Chondrocyte (in vitro differentiated cells): Measurements from ENCODE around the gene CFAP97D1. TPM values are rescaled to one million over a fixed set of nuclear protein-coding genes. Genes with fewer than 3 reads are reported as not detected.

Experiments used
- DNase-seq: peaks from one replicate; pipeline ENCODE4 v3.0.0; 2021; ENCODE audit warnings: mixed read lengths, low spot score
- H3K27ac Mint-ChIP-seq: one replicate; pipeline ENCODE4 v1.8.0; 2021; ENCODE audit warnings: mild to moderate bottlenecking, moderate library complexity, mixed read lengths; ENCODE audit not compliant: unreplicated experiment
- H3K27me3 Mint-ChIP-seq: 2 replicates; pipeline ENCODE4 v1.8.0; 2021; ENCODE audit warnings: low read depth, mixed read lengths
- H3K36me3 Mint-ChIP-seq: 2 replicates; pipeline ENCODE4 v1.8.0; 2021; ENCODE audit warnings: low read depth, mixed read lengths
- H3K4me1 Mint-ChIP-seq: 2 replicates; pipeline ENCODE4 v1.8.0; 2021; ENCODE audit warnings: low read depth, mild to moderate bottlenecking, mixed read lengths
- H3K4me3 Mint-ChIP-seq: one replicate; pipeline ENCODE4 v1.8.0; 2021; ENCODE audit warnings: mild to moderate bottlenecking, moderate library complexity, mixed read lengths; ENCODE audit not compliant: unreplicated experiment
- H3K9me3 Mint-ChIP-seq: 2 replicates; pipeline ENCODE4 v1.8.0; 2021; ENCODE audit warnings: low read depth, mixed read lengths
- total RNA-seq: library from RNA; stranded (reverse); gene quantifications from 3 replicates; pipeline ENCODE4 v1.2.1, GENCODE V29; 2021
- TF ChIP-seq, protein P1 (sequence below): fragments of 200-600 bp; sonication (generic); IDR thresholded peaks from 2 replicates; pipeline ENCODE4 v1.5.0; 2021; ENCODE audit warnings: antibody characterized with exemption, mild to moderate bottlenecking, moderate library complexity

Gene CFAP97D1
- total RNA-seq, 1 donor from 2014 or later, result not detected

DNA sequence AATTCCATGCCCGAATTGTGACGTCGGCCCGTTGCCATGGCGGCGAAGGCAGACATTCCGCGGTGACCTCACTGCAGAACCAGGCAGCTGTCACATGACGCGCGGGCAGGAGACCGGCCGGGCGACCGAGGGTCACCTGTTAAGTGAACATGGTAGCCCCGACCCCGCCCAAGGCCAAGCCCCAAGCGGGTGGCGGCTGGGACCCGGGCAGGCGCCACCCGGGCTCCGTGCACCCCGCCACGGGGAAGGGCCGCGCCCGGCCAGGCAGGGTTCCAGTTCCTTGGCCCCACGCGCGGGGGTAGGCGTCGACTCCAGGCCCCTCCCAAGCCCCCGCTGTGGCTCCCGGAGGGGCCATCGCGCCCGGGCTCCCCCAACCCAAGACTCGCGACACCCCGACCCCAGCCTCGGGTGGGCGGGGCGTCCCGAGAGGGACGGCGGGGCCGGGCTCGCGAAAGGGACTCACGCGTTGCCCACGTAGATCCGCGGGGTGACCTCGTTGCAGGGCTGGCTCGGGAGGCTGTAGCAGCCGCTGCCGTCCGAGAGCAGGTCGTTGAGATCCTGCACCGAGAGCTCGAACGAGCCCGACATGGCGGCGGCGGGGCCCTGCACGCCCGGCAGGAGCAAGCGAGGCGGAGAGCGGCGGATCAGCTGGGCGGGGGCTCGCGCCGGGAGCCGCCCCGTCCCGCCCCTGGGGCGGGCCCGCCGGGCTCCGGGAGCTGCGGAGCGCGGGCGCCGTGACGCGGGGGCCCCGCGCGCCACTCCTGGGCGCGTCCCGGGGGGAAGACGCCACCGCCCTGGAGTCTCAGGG, 1.7 kb upstream of the CFAP97D1 start, which contains the start of gene DUSP3:
DUSP3 (minus strand) TSS at position 641 of the 808 bp plus-strand sequence; CDS start at position 588, 53 bp downstream.
- peaks cover 12% of the 10 kb centered on the region for H3K36me3 Mint-ChIP-seq
- H3K9me3 Mint-ChIP-seq, result no peaks in the 10 kb centered on the region
- H3K4me3 Mint-ChIP-seq, result peak within 1 kb of the TSS; percentile 81
- TF ChIP-seq, protein P1, sequence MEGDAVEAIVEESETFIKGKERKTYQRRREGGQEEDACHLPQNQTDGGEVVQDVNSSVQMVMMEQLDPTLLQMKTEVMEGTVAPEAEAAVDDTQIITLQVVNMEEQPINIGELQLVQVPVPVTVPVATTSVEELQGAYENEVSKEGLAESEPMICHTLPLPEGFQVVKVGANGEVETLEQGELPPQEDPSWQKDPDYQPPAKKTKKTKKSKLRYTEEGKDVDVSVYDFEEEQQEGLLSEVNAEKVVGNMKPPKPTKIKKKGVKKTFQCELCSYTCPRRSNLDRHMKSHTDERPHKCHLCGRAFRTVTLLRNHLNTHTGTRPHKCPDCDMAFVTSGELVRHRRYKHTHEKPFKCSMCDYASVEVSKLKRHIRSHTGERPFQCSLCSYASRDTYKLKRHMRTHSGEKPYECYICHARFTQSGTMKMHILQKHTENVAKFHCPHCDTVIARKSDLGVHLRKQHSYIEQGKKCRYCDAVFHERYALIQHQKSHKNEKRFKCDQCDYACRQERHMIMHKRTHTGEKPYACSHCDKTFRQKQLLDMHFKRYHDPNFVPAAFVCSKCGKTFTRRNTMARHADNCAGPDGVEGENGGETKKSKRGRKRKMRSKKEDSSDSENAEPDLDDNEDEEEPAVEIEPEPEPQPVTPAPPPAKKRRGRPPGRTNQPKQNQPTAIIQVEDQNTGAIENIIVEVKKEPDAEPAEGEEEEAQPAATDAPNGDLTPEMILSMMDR, result no peak
- H3K27ac Mint-ChIP-seq, result peak within 1 kb of the TSS; percentile 91
- no peaks in the 10 kb centered on the region for H3K27me3 Mint-ChIP-seq
- H3K4me1 Mint-ChIP-seq, result peaks cover 22% of the 10 kb centered on the region
- peak; percentile 97 for DNase-seq

DNA sequence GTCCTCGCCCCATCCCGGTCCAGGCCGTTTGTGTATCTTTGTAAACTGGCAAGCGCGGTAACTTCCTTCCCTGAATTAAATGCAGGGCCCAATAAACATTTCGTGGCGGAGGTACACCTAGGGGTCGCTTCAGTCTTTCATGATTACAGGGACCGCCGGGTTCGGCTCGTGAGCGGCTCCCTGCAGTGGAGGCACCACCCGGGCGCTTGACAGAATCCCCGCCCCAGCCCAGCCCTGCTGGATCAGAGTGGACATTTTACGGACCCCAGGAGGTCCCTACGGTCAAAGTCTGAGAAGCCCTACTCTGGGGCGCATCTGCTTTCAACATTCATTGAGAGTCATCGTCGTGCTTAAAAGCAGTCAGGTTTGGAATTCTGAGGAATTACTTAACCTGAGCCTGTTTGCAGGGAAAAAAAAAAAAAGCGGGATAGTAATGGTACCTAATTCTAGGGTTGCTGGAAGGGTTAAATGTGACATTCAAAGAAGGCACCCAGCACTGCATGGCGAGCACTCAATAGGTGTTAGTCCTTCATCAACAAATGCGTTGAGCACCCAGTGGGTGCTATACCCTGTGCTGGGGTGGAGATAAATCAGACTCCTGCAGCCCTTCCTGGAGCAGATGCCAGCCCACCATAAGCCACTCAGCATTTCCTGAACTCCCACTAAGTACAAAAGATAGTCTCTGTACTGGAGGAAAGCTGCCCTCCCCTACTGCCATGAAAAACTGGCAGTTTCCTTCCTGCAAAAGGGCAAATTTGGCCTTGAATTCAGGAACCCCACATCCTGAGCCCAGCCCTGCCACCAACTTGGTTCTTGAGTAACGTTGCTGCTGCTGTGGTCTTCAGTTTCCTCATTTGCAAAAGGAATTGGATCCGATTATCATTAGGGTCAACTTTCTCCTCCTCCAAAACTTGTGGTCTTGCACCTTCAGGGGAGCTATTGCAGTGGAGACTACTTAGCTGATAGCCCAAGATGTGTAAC, 800 bp upstream of the CFAP97D1 start:
- peaks cover 5% of the 10 kb centered on the region for H3K36me3 Mint-ChIP-seq
- no peaks in the 10 kb centered on the region for H3K27me3 Mint-ChIP-seq
- no peak for DNase-seq
- no peaks in the 10 kb centered on the region for H3K9me3 Mint-ChIP-seq
- H3K4me3 Mint-ChIP-seq, result peak overlapping the region; percentile 76
- TF ChIP-seq, protein P1, result peak; percentile 32
- H3K27ac Mint-ChIP-seq, result peak overlapping the region; percentile 36
- H3K4me1 Mint-ChIP-seq, result peaks cover 30% of the 10 kb centered on the region

DNA sequence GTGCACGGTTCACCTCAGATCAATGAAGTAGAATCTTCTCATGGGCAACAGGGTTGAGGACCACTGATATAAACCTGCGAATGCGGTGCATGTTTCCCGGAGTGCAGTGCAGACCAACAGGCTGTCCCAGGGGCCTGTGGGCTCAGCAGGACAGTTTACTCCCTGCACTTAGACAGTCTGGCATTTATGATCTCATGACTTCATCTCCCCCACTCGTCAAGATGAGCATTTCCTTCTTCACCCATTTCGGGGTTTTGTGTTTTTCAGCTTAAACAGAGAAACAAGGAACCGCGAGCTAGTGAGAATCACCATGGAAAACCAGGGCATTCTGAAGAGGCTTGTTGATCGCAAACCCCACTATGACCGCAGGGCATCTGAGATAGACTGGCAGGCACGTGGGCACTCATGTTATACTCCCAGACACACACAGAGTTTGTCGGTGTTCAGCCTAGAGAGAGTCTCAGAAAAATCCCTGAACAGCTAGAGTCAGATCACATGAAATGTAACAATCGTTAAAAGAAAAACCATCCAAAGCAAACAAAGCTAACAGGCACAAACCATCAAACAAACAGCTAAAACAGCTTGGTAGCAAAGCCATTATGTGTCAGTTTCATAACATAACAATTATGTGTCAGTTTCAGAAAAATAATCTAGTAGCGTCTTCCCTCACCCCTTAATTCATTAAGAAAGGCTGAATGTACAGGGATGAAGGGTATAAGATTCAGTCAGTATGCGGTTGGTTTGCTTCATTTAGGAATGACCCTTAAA, 2.9 kb downstream of the CFAP97D1 start:
- DNase-seq, result no peak

DNA sequence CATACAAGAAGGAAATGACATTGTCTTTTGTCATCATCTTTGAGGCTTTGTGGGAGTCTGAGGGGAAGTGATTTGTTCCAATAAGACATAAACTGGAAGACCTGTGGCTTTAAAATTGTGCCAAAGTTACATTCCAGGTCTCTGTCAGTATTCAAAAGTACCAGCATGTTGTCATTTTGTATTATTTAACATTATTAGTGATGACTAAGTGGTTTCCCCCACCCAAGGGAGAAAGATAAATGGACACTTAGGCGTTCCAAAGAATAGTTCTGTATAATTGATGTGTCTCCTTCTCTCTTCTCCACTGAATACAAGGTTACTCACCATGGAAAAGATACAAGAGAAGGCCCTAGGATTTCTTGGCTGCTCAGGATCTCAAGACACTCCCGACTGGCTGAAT, 3.8 kb downstream of the CFAP97D1 start:
- H3K27ac Mint-ChIP-seq, result peak overlapping the region; percentile 24

More for the DNA sequence above, 2.9 kb downstream of the CFAP97D1 start:
- Mint-ChIP-seq H3K27me3 (no peaks in the 10 kb centered on the region), H3K9me3 (no peaks in the 10 kb centered on the region), H3K4me1 (peaks cover 18% of the 10 kb centered on the region), H3K36me3 (no peaks in the 10 kb centered on the region), H3K27ac (no peak overlapping the region), H3K4me3 (no peak overlapping the region)
- TF ChIP-seq, protein P1, result no peak

More for the DNA sequence above, 3.8 kb downstream of the CFAP97D1 start:
- no peak for DNase-seq
- Mint-ChIP-seq H3K36me3 (no peaks in the 10 kb centered on the region), H3K4me1 (peaks cover 17% of the 10 kb centered on the region), H3K9me3 (no peaks in the 10 kb centered on the region), H3K4me3 (no peak overlapping the region), H3K27me3 (no peaks in the 10 kb centered on the region)
- TF ChIP-seq, protein P1, result no peak
